GM21367 (cell line): Measurements from ENCODE around the gene TRIM52.
A peak's percentile ranks its signal among the peaks of the same experiment; 100 is the strongest.
"Not testable (repeated sequence)": the region's sequence is repeated elsewhere in the genome, so short reads cannot be mapped to it uniquely, and the experiment has no call there.

Experiments used
- ATAC-seq: cut with Tn5 transposase; IDR thresholded peaks from one replicate; pipeline ENCODE4 v1.9.1; 2021; ENCODE audit not compliant: unreplicated experiment

The TRIM52 gene

DNA sequence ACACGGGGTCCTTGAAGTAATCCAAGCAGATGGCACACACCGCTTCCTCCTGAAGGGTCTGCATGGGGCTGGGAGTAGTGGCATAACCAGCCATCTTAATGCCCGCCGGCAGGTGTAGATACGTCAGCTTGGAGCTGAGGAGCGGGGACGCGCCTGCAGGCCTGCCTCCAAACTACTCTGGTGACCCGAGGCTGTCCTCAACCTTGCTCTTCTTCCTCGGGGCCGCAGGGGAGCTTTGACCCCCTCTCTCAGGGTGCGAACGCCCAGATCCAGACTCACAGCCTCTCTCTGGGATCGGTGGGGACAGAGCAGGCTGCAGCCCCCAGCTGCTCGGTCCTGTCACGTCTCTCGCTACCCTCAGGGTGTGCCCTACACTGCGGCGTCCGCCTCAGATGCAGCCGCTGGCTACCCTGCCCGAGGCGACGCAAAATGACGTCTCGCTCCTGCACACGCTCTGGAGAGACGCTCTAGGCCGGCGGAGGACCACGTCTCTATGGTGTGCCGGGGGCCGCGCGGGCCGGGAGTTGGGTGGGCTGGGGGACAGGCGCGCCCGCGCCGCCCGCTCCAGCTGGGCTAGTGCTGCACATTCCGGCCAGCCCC, at the start of gene TRIM52:
Gene TRIM52, minus strand, starts transcription at position 424 of the 600 bp plus-strand sequence. Its CDS starts 330 bp downstream, at position 94.
- peak; percentile 83 for ATAC-seq

DNA sequence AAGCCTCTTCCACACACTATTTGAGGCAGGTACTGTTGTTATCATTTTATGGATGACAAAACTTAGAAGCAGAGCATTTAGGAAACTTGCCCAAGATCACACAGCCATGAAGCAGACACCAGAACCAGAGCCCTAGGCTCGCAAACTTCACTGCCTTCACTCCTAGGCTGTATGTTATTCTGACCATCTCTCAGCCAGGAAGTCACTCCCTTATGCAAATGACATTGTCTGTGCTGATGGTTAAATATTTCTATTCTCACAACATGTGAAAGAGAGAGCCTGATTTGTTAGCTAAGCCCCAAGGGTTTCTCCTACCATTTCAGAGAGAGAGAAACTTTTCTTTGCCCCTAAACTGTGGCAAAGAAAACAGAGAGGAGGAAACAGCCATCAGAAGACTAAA, 26.4 kb upstream of the TRIM52 start:
- peak; percentile 87 for ATAC-seq

DNA sequence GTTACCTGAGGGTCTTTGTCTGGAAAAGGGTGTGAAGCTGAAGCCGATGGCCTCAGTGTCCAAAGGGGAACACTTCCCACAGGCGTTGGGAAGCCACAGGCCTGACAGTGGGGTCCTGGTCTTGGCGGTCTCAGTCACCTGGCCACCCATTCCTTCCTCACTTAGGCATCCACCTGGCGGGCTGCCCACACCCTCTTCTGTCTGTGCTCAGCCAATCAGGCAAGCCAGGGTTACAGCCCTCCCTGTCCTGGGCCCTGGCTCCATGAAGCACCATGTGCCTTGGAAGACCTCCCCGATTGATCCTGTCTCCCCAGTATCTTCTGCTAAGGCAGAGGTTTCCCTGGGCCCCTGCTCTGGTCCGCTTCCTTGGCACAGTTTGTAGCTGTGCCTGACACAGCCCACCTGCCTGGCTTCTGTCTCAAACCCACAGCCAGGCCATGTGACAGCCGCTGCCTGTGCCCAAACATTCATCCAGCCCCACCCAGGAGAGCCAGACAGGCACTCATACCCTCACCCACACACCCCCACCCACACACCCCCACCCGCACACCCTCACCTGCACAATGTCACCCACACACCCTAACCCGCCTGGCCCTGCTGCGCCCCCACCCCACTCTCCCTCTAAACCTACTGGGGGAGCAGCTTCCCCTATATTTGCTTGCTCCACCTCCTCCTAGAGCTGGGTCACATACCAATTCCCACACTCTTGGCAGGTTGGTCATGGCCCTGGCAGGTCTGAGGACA, 25.2 kb upstream of the TRIM52 start:
- not testable (repeated sequence) for ATAC-seq

DNA sequence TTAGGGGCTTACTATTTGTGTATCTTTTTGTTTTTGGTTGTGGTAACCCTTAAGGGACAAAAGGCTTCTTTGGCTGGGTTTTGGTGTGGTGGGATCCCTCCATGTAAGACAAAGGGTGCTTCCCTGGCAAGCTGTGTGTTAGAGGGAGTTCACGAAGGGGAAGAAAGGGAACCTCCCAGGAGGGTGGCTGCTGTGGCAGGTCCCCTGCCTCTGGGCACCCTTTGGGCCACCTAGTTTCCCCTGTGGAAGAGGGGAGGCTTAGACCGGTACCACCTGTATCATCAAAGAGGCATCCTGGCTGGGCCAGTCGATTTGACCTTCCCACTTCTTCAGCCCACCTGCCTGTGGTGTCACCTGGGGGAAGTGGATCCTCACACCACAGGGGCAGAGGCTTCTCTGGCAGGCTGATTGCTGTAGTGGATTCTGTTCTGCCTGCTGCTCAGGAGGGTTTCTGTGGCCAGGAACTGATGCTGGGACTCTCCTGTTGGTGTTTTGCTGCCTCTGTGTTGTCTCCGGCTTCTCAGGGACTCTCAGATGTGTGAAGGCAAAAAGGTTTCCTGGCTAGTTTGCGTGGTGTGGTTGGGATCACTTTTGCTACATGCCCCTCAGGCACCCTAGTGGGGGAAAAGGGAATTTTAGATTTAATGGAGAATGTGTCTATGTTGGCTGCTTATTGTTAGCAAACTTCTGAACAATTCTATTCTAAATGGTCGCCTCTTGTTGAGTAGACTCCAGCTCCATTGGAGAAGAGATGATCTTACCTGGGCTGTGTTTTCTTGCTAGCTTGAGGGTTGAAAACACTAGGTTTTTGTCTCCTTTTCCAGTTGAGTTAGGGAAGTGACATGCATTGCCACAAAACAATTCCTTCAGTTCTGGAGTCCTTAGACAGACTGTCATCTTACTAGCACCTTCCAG, 23.2 kb upstream of the TRIM52 start:
- not testable (repeated sequence) for ATAC-seq

DNA sequence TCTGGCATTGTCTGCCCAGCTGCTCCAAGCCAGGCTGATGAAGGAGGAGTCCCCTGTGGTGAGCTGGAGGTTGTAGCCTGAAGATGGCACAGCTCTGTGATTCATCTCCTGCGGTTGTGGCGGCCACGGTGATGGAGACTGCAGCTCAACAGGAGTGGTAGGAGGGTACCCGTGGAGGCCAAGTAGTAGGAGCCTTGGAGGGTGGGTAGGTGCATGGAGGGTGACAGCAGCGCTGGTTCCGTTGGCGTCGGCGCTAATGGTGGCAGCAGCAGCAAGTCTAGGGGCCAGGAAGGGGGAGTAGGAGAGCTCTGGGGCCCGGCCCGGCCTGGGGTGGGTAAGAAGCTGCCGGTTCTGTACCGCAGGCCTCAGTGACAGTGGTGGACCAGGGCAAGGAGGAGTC, 22.4 kb upstream of the TRIM52 start:
- ATAC-seq: no peak

DNA sequence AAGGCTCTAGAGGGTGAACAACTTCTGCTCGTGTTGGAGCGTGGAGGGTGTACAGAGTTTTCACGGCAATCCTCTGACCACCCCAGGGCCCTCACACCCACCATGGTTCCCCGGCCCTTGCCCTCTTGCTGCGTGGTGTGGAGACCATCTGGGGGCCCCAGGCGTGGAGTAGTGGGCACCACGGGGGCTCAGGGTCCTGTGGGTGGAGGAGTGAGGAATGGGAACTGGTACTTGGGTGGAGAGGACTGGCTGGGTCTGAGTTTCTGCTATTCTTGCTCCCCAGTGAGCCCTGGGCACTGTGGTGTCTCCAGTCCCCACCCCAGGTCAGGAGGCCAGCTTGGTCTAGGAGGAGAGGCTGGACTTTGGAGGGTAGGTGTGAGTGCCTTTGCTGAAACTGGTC, 21.9 kb upstream of the TRIM52 start:
- ATAC-seq: no peak

DNA sequence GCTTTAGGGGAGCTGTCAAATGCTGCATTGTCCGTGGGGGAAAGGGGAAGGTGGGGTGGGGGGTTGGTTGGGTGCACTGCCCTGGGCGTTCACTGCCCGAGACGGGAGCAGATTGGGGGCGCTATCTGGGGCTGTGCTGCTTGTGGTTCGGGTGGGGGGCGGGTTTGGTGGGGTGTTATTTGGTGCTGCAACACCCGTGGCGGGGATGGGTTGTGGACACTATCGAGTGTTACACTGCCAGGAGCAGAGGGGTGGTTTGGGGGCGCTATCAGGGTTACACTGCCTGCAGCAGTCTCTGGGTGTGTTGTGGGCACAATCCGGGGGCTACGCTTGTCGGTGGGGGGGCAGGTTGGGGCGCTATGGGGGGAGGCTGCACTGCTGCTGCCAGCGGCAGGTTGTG, 21.5 kb upstream of the TRIM52 start:
- not testable (repeated sequence) for ATAC-seq

DNA sequence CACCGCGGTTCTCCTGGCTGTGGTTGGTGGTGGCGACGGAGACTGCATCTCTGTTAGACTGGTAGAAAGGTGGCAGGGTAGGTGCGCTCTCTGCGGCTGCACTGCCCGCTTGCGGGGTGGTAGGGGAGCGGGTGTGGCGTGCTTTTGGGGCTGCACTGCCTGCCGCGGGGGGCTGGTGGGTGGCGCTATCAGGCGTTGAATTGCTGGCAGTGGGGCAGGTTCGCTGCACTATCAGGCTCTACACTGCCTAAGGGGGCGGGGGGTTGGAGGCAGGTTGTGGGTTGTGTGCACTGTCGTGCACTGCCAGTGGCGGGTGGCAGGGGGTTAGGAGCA, 21.0 kb upstream of the TRIM52 start:
- ATAC-seq: no peak

DNA sequence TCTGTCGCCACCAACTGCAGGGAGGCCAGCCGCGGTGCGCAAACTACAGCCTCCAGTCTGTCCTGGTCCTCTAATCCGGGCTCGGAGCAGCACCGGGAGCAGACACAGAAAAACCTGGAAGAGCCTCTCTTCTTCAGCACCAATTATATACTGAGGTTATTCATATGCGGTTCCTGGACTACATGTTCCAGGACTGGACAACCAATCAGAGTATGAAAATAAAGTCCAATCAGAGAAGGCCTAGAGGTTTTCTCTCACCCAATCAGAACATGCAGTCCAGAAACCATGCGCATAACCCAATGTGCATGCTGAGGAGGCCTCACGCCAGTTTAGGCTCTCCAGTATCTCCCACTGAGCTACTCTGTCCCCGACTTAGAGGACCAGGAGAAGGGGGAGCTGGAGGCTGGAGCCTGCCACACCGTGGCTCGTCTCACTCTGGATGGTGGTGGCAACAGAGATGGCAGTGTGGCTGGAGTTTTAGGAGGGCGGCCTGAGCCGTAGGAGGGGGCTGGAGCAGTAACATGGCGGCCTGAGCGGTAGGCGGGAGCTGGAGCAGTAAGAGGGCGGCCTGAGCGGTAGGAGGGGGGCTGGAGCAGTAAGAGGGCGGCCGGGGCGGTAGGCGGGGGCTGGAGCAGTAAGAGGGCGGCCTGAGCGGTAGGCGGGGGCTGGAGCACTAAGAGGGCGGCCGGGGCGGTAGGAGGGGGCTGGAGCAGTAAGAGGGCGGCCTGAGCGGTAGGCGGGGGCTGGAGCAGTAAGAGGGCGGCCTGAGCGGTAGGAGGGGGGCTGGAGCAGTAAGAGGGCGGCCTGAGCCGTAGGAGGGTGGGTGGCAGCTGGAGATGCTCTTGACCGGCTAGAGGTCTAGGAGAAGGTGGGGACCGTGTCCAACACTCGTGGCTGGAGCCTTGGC, 20.4 kb upstream of the TRIM52 start:
- no peak for ATAC-seq

DNA sequence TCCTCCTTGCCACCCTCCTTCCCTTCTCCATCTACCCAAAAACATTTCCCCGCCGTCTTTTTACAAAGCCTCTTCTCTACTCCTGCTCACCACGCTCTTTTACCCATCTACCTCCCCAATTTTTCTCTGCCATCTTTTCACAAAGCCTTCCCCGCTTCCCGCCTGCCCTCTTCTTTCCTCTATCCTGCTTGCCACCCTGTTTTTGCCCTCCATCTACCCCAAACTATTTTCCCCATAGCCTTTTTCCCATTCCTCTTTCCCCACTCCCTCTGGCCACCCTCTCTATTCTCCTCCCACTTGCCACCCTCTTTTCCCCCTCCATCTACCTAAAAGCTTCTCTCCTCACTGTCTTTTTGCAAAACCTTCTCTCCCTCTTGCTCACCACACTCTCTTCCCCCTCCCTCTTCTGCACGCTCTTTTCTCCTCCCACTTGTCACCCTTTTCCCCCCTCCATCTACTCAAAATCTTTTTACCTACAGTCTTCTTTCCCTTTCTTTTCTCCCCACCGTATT, 19.4 kb upstream of the TRIM52 start:
- ATAC-seq: no peak

DNA sequence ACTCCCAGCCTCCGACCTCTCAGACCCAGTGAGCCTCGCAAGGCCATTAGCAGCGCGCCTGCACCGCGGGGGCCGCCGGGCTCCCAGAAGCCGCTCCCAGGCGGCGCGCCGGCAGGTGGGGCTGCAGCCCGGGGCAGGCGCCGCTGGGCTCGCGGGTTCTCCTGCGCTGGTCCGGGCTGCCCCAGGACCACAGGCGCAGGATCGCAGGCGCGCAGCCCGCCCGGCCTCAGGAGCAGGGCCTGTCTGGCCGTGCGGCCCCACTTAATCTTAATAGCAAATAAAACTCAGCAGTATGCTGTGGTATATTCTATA, 12.4 kb upstream of the TRIM52 start:
- ATAC-seq: not testable (repeated sequence)

DNA sequence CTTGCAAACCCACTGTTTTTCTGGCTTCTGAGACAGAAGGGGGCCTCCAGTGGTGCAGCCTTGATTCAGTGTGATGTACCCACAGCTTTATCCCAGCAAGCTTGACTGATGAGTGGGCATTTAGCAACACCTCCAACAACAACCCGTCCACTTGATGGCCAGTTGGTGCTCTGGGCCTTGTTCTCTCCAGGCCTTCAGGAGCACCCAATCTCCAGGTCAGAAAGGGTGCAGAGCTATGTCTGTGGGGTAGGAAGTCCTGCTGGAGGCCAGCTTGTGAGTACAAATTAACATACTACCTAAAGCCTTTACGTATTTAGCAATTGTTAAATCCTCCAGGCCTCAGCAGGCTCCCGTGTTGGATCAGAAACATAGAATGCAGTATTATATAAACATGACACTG, 10.1 kb upstream of the TRIM52 start:
- no peak for ATAC-seq

DNA sequence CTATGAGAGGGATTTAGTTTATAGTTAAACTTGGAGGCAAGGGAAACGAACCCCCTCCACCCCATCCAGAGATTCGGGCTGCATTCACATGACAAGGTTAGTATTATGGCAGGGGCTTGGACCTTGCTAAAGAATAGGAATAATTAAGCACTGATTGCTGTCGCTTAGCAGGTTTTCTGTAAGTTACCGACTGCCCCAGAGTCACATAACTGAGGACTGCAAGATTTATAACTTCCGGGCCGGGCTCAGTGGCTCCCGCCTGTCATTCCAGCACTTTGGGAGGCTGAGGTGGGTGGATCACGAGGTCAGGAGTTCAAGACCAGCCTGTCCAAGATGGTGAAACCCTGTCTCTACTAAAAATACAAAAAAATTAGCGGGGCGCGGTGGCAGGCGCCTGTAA, 7.0 kb upstream of the TRIM52 start:
- not testable (repeated sequence) for ATAC-seq

DNA sequence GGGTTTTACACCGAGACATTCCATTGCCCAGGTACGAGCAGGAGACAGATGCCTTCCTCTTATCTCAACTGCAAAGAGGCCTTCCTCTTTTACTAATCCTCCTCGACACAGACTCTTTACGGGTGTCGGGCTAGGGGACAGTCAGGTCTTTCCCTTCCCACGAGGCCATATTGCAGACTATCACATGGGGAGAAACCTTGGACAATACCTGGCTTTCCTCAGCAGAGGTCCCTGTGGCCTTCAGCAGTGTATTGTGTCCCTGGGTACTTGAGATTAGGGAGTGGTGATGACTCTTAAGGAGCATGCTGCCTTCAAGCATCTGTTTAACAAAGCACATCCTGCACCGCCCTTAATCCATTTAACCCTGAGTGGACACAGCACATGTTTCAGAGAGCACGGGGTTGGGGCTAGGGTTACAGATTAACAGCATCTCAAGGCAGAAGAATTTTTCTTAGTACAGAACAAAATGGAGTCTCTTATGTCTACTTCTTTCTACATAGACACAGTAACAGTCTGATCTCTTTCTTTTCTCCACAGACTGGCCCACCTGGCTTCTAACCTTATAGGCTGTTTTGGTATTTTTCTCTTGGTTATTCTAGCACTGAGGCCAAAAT, 6.5 kb upstream of the TRIM52 start:
- ATAC-seq: not testable (repeated sequence)

DNA sequence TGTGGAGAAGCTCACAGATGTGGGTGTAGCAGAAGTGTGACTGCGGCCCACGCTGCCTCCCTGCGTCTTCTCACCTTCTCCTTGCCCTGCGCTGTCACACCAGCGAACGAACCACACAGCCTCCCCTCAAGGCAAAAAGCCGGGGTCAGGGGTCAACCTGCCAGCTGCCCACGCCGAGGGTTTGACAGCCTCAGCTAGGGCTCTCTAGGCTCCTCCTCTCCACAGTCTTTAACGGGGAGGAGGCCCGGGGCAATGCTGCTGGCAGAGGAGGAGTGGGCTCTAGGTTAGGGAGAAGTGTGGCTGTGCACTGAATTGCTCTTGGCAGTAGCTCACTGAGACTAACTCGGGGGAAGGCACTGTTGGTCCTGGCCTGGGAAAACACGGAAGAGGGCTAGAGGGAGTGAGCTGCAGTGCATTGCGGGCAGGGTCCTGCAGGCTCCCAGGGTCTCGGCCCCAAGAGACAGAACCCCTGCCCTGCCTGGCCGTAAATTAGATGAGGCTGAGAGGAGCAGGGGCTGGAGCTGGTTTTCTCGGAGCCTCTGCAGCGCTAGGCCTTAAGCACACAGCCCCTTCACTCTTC, 4.2 kb upstream of the TRIM52 start:
- ATAC-seq: no peak

DNA sequence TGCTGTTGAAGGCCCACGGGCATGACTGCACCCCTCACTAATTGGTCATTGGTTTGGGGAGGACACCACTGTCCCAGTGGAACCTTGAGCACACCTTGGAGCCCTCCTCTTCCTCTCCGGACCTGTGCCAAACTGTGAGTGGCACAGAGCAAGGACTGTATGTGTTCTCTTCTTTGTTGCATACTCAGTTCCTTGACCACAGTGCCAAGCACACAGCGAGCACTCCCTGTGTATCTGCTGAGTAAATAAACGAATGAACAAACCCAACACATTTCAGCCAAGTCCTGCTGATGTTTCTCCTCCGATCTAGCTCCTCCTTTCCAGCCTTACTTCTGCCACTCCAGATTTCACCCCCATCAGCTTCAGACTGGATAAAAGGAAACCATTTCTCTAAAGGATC, 2.7 kb upstream of the TRIM52 start:
- ATAC-seq: no peak

DNA sequence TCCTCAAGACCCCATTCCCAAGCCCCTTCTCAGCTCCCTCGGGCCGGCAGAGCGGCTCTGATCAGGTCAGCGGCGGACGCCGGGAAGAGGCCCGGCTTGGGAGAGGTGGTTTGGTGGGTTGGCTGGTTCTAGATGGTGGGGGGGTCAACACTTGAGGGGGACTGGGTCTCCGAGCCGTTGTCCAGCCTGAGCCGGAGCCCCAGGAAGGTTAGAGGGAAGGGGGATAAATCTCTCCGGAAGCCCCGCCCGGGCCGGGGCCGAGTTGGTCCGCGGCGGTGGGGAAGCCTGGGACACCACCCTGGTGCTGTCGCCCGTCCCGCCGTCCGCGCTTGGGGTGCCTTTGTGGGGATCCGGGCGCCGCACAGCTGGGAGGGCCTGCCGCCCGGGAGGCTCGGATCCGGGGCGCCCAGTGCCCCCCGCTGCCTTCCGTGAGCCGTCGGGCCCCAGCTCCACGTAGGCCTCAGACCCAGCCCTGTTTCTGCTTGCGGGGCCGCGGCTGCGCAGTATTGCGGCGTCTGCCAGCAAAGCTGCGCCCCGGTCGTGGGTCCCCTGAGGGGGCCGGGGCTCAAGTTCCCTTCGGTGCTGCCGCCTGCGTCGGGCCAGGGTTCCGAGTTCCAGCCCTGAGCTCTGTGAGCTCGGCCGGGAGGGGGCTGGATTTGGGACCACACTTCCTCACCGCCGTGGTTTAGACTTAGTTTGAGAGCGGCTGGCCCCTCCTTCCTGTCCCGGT, 542 bp upstream of the TRIM52 start:
- peak; percentile 46 for ATAC-seq

DNA sequence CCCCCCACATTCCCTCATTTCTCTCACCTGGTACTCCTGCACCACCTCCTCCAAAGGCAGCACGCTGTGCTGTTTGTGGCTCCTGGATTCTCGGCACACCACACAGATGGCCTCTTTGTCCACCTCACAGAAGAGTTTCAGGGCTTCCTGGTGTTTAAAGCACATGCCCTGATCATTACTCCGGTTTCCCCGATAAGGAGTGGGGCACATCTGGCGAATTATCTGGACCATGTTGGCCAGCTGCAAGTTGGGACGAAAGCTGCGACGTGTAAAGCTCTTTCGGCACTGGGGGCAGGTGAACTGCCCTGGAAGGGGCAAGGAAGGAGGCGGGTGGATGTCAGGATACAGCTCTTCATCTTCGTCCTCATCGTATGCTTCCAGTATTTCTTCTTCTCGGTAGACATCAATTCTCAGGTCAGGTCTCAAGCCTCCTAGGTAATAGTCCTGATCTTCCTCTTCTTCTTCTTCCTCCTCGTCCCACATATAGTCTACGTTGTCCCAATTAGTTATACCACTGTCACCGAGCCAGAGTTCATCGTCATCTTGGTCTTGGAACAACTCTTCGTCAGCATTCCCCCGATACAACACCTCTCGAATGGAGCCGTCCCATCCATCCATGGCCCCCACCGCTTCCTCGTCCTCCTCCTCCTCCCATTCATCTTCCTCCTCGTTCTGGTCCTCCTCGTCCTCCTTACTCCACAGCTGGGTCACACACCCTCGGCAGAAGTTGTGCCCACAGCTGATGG, 796 bp downstream of the TRIM52 start:
- no peak for ATAC-seq

DNA sequence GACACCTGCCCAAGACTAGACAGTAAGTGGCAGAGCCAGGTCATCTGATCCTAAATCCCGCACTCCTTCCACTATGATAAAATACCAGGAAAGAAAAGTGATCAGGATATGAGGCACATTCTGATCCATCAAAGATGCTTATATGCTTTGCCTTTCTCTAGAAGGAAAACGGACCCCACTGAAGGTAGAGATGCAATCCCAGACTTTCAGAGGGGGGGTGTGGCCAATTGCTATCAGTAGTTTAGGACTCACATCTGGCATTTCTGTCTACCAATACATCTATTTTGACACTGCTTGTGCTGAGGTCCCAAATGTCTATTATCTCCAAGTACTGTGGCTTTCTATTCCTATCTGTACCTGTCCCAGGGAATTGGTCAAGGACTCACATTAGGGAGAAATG, 1.7 kb downstream of the TRIM52 start:
- no peak for ATAC-seq
